Colon (tissue), 2 donors: ENCODE measurements around the gene NHSL2.
"Not testable (repeated sequence)": the region's sequence is repeated elsewhere in the genome, so short reads cannot be mapped to it uniquely, and the experiment has no call there.

Experiments used
- FAIRE-seq: peaks from 2 replicates; lab custom pipeline; 2012; peaks lifted over from hg19 to GRCh38; lab: Jason Lieb, UNC
- donor health status: control.
- donor health status: control.

NHSL2 gene

DNA sequence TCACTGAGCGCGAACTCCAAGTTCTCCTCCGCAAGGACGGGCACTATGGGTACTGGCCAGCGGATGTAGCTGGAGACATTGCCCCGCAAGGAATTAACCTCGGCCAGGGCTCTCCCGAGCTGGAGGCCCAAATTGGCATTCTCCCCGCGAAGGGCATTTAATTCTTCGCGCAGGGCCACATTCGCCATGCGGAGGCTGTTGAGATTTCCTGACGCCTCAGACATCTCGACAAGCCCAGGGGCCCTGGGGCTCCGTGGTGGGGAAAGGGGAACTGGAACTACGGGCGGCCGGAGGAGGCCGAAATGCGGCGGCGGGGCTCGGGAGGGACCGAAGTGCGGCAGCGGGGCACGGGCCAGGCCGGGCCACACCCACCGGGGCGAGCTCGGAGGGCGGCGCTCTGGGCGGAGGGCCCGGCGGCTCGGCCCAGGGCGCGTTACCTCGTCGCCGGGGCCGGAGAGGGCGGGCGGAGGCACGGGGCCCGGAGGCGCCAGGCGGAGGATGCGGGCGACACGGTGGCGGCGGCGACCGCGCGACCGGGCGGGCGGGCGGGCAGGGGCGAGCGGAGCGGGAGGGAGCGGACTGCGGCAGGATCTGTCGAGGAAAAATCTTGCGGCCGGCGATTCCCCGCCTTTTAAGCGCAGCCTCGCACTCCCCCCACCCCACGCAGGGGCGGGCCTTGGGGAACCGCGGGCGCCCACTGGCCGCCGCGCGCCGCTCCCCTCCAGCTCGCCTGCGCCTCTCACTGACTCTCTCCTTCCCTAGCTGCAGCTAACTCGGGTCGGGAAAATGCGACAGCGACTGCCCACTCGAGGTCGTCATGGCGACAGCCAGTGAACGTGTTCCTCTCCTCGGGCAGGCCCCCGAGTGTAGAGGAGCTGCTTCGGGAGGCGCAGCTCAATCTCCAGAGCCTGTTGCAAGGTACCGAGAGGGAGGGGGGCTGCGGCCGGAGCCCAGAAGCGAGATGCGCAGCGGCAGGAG lies 221.0 kb downstream of the NHSL2 start, which contains the start of gene RTL5:
TSS of gene RTL5 (minus strand) at position 599 of the 978 bp plus-strand sequence.
- no peak for FAIRE-seq

DNA sequence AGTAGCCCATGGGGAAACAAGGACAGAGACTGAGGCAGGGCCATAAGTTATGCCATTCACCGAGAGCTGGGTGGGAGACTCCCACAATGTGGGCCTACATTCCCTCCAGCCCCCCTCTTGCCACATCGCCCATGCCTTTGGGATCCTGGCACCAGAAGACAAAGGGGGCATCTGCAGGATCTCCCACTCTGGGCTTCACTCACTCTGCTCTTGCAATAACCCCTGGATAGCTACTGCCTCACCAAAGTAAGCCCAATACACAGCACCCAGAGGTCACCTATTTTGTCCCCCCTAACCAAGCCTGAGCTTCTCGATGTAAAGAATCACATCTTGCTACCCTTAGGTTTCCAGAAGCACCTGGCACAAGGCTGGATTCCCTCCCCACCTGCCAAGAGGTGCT lies 221.8 kb downstream of the NHSL2 start:
- no peak for FAIRE-seq

- FAIRE-seq, result no peak
Observed at GRCh38 chrX:72133851-72134546, 223.4 kb downstream of the NHSL2 start.

GRCh38 chrX:72137846-72138495 lies 227.3 kb downstream of the NHSL2 start:
- no peak for FAIRE-seq

DNA sequence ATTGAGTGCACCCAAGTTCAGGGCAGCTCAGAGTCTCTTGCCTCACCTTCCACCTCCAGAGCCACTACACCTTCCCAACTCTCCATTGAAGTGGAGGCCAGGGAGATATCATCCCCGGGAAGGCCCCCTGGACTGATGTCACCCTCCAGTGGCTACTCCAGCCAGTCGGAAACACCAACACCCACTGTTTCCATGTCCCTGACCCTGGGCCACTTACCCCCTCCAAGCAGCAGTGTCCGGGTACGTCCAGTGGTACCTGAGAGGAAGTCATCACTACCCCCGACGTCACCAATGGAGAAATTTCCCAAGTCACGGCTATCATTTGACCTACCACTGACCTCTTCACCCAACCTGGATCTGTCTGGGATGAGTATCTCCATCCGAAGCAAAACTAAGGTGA lies 228.9 kb downstream of the NHSL2 start:
- FAIRE-seq, result no peak

DNA sequence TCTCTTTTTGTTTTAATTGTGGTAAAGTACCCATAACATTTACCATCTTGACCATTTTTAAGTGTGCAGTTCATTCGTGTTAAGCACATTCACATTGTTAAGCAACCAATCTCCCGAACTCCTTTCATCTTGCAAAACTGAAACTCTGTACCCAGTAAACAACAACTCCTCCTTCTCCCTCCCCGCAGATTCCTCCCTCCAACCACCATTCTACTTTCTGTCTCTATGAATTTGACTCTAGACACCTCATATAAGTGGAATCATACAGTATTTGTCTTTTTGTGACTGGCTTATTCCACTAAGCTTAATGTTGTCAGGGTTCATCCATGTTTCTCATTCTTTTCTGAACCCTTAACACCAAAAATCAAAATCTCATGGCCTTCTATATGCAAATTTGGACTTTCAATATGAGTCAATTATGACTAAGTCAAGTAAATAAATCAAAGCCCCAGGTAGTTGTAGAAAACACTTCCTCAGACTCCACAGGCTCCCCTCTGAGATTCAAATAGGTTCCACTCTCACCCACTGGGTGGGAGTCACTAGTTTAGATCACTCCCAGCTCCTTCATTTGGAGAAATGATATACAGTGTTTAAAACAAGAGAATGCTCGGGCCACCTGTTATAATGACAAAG lies 230.8 kb downstream of the NHSL2 start:
- no peak for FAIRE-seq

- FAIRE-seq, result no peak
Observed at GRCh38 chrX:72142094-72142793, 231.6 kb downstream of the NHSL2 start.

GRCh38 chrX:72142794-72143608 lies 232.4 kb downstream of the NHSL2 start:
- no peak for FAIRE-seq

DNA sequence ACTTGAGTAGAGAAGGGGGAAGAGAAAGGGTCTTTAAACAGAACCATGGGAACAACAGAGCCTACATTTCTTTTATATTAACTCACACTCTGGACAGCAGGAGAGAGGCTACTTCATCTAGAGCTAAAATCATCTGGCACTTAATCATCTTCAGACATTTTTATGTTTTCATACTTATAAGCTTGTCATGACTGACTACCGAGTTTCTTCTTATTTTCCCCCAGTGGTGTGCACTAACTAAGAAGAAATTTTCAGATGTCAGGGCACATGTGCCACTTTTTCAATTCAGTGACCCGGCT lies 232.9 kb downstream of the NHSL2 start:
- FAIRE-seq, result no peak

DNA sequence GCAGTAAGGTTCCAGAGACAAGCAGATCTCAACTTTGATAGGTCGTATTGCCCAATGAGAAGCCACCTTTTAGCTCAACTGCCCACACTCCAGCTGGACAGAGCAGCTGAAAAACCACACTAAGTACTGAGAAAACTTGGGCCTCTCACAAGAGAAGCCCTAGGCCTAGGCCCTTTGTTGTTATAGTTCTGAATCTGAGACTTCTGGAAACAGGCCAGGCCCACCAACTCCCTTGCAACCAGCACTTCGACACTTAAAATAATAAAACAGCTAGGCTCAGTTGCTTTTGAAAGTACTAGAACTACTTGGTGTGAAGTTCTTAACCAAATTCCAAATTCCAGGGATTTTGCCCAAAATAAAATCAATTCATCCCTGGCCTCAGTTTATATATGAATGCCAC lies 234.5 kb downstream of the NHSL2 start:
- no peak for FAIRE-seq

- no peak for FAIRE-seq
Observed at GRCh38 chrX:72146527-72146926, 235.9 kb downstream of the NHSL2 start.

DNA sequence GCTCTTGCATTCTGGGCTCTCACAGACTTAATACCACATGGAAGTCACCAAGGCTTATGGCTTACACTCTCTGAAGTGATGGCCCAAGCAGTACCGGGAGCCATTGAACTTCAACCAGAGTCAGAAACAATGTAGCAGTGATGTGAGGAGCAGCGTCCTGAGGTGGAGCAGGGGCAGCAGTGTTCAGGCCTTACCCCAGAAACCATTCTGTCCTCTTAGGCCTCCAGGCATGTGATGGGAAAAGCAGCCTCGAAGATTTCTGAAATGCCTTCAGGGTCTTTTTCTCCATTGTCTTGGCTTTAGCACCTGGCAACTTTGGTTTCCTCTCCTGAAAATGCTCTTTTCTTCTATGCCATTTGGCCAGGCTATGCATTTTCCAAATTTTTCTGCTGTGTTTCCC lies 248.1 kb downstream of the NHSL2 start:
- FAIRE-seq, result no peak

DNA sequence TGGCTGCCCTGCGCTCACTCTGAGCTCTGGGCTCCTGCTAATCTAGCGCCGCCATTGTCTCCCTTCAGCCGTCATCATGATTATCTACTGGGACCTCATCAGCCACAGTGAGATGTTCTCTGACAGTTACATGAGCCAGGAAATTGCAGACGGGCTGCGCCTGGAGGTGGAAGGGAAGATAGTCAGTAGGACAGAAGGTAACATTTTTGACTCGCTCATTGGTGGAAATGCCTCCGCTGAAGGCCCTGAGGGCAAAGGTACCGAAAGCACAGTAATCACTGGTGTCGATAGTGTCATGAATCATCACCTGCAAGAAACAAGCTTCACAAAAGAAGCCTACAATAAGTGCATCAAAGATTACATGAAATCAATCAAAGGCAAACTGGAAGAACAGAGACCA lies 249.1 kb downstream of the NHSL2 start:
- no peak for FAIRE-seq

DNA sequence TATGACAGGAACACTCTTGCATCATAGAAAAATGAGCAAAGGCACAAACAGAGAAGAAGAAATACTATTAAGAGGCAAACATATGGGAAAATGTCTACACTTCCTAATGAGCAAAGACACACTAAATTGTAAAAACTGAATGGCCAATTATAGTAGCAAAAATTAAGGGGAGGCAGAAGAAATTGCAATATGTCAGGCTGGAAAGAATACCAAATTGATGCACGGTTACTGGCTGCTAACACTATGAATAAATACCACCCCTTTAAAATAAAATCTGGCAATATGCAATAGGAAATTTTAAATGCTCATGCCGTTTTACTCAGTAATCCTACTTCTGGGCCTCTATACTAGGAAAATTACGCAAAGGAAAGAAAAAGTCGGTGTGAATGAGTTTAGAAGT lies 254.9 kb downstream of the NHSL2 start:
- no peak for FAIRE-seq

DNA sequence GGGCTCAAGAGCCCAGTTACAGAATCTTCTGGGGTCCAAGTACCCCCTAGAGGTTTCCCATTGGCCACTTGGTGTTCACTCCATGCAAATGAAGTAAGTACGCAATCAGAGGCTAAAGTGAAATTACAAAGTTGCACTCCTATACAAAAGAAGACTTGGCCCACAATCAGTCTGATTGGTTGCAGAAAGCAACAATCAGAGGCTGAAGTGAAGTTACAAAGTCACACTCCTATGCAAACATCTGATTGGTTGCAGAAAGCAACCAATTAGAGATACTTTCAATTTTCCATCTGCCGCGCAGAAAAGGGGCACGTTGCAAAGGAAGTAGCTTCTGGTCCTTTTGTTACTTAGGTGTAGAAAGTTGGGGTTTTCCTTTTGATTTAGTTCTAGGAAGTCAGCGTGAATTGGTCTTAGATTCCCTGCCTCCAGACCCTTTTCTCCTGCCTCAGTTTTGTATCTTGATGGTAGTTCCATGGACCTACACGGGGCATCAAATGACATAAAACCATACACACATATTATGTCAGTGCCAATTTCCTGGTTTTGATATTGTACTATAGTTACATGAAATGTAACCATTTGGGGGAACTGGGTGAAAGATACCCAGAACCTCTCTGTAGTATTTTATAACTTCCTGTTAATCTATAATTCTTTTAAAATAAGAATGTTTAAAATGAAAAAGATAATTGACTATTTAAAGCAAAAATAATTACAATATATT lies 258.5 kb downstream of the NHSL2 start:
- peak; percentile 96 for FAIRE-seq

DNA sequence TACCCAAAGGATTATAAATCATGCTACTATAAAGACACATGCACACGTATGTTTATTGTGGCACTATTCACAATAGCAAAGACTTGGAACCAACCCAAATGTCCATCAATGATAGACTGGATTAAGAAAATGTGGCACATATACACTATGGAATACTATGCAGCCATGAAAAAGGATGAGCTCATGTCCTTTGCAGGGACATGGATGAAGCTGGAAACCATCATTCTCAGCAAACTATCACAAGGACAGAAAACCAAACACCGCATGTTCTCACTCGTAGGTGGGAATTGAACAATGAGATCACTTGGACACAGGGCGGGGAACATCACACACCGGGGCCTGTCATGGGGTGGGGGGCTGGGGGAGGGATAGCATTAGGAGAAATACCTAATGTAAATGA lies 265.6 kb downstream of the NHSL2 start:
- FAIRE-seq, result not testable (repeated sequence)

DNA sequence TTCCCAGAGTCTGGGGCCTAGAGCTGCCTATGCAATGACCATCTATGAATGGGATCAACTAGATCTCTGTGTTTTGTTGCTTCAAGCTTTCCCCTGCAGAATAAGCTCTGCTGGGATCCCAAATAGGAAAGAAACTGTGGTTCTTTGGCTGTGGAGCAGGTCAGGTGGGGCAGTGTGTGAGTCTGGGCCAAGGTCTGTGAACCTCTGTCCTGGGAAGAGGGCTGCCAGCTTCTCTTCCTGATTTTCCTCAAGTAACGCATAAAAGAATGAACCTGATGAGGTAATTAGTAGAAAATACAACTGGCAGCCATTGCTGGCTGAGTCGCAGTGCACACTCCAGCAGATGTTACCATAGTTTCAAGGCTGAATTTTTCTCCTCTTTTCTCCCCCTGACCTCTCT lies 266.3 kb downstream of the NHSL2 start:
- FAIRE-seq, result no peak

DNA sequence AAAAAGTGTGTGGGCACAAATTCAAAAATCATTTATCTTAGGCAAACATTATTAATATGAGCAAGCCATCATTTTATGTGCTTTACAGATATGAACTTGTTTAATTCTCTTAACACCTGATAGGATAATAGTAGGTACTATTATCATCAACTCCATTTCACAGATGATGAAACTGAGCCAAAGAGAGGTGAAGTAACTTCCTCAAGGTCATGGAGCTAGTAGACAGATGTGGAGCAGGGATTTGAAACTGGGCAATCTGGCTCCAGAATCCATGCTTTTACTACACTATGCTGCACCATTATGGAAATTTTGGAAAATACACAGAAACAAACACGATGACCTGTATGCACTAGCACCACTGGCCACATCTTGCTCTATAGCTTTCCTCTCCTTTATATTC lies 269.9 kb downstream of the NHSL2 start:
- FAIRE-seq, result no peak

DNA sequence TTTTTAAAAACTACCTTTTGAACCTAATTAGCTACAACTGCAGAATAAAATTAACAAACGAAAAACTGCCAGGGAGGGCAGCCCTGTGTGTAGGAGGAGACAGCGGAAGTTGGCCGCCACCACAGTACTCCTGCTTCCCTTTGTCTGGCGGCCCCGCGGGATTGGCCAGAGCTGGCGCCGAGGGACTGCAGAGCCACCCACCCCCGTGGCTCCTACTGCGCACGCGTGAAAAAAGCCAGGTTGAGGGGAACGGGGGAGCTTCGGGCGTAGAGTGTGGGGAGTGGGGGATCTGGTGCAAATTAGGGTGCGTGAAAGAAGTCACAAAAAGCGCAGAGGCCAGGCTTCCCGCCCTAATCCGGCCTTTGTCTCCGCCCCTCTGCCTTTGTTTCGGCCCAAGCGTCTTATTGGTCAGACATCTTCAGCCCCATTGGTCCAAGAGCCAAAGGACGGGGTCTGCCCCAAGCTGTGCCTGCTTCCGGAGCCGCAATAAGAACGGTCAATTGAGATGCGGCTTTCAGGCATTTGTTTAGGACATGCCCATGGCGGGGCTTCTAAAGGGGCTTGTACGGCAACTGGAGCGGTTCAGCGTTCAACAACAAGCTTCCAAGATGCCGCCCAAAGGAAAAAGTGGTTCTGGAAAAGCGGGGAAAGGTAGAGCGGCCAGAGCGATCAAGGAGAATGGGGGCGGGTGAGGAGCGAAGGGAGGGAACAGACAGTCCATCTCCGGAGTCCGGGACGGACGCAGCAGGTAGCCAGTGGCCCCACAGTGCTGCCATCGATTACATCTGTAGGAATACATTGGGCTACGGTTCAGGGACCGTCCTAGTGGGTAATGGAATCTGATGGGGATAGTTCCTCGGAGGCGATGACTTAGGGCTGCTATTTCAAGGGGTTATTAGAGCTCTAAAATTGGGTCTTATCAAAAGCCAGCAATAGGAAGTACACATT lies 270.8 kb downstream of the NHSL2 start, which contains the start of gene PIN4:
TSS of gene PIN4 (plus strand) at position 580 of the 948 bp plus-strand sequence. CDS start at position 609, 29 bp downstream.
- peak; percentile 90 for FAIRE-seq
